ENCODE results near the gene ZNF70. TPM values are rescaled to one million over a fixed set of nuclear protein-coding genes. Genes with fewer than 3 reads are reported as not detected.
A peak's percentile ranks its signal among the peaks of the same experiment; 100 is the strongest.

Gene ZNF70
- total and polyA plus RNA-seq, 2 of the 13 experiments (the other 11 are each of a cell fraction or from before 2014, with no cell fraction given) = 0.62 to 3.6 TPM

GRCh38 chr22:23750714-23751440 lies at the start of gene ZNF70 (continued):
- 0 out of 2 replicates have a peak, but pooled peaks have one; percentile 9 for TF ChIP-seq THRA (CRISPR knock-in tag; IDR thresholded peaks at IDR 0.05; ENCODE audit: borderline replicate concordance)
- TF ChIP-seq NFIB (CRISPR knock-in tag; IDR thresholded peaks at IDR 0.05; ENCODE audit: borderline replicate concordance) = no peak
- TF ChIP-seq, protein P1, sequence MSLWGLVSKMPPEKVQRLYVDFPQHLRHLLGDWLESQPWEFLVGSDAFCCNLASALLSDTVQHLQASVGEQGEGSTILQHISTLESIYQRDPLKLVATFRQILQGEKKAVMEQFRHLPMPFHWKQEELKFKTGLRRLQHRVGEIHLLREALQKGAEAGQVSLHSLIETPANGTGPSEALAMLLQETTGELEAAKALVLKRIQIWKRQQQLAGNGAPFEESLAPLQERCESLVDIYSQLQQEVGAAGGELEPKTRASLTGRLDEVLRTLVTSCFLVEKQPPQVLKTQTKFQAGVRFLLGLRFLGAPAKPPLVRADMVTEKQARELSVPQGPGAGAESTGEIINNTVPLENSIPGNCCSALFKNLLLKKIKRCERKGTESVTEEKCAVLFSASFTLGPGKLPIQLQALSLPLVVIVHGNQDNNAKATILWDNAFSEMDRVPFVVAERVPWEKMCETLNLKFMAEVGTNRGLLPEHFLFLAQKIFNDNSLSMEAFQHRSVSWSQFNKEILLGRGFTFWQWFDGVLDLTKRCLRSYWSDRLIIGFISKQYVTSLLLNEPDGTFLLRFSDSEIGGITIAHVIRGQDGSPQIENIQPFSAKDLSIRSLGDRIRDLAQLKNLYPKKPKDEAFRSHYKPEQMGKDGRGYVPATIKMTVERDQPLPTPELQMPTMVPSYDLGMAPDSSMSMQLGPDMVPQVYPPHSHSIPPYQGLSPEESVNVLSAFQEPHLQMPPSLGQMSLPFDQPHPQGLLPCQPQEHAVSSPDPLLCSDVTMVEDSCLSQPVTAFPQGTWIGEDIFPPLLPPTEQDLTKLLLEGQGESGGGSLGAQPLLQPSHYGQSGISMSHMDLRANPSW (CRISPR knock-in tag; IDR thresholded peaks at IDR 0.05; ENCODE audit: borderline replicate concordance) = no peak
- no peak for TF ChIP-seq ZBTB44 (CRISPR knock-in tag; IDR thresholded peaks at IDR 0.05)
- TF ChIP-seq, protein P2, sequence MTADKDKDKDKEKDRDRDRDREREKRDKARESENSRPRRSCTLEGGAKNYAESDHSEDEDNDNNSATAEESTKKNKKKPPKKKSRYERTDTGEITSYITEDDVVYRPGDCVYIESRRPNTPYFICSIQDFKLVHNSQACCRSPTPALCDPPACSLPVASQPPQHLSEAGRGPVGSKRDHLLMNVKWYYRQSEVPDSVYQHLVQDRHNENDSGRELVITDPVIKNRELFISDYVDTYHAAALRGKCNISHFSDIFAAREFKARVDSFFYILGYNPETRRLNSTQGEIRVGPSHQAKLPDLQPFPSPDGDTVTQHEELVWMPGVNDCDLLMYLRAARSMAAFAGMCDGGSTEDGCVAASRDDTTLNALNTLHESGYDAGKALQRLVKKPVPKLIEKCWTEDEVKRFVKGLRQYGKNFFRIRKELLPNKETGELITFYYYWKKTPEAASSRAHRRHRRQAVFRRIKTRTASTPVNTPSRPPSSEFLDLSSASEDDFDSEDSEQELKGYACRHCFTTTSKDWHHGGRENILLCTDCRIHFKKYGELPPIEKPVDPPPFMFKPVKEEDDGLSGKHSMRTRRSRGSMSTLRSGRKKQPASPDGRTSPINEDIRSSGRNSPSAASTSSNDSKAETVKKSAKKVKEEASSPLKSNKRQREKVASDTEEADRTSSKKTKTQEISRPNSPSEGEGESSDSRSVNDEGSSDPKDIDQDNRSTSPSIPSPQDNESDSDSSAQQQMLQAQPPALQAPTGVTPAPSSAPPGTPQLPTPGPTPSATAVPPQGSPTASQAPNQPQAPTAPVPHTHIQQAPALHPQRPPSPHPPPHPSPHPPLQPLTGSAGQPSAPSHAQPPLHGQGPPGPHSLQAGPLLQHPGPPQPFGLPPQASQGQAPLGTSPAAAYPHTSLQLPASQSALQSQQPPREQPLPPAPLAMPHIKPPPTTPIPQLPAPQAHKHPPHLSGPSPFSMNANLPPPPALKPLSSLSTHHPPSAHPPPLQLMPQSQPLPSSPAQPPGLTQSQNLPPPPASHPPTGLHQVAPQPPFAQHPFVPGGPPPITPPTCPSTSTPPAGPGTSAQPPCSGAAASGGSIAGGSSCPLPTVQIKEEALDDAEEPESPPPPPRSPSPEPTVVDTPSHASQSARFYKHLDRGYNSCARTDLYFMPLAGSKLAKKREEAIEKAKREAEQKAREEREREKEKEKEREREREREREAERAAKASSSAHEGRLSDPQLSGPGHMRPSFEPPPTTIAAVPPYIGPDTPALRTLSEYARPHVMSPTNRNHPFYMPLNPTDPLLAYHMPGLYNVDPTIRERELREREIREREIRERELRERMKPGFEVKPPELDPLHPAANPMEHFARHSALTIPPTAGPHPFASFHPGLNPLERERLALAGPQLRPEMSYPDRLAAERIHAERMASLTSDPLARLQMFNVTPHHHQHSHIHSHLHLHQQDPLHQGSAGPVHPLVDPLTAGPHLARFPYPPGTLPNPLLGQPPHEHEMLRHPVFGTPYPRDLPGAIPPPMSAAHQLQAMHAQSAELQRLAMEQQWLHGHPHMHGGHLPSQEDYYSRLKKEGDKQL (CRISPR knock-in tag; IDR thresholded peaks at IDR 0.05; ENCODE audit: low read depth) = no peak
- no peak for TF ChIP-seq ZBTB33 (CRISPR knock-in tag; IDR thresholded peaks at IDR 0.05)
- TF ChIP-seq, protein P3, sequence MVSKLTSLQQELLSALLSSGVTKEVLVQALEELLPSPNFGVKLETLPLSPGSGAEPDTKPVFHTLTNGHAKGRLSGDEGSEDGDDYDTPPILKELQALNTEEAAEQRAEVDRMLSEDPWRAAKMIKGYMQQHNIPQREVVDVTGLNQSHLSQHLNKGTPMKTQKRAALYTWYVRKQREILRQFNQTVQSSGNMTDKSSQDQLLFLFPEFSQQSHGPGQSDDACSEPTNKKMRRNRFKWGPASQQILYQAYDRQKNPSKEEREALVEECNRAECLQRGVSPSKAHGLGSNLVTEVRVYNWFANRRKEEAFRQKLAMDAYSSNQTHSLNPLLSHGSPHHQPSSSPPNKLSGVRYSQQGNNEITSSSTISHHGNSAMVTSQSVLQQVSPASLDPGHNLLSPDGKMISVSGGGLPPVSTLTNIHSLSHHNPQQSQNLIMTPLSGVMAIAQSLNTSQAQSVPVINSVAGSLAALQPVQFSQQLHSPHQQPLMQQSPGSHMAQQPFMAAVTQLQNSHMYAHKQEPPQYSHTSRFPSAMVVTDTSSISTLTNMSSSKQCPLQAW (CRISPR knock-in tag; IDR thresholded peaks at IDR 0.05) = no peak
- no peak for TF ChIP-seq ZMAT3 (CRISPR knock-in tag; conservative IDR thresholded peaks at IDR 0.05)
- TF ChIP-seq ZNF709 (CRISPR knock-in tag; IDR thresholded peaks at IDR 0.05) = no peak
